SKM-1 (cell line): Measurements from ENCODE around the gene PLEKHJ1.
"Not testable (repeated sequence)": the region's sequence is repeated elsewhere in the genome, so short reads cannot be mapped to it uniquely, and the experiment has no call there.

ENCODE experiments used
- DNase-seq: peaks from one replicate; lab custom pipeline; 2025; ENCODE audit not compliant: unreplicated experiment; lab: John Stamatoyannopoulos, UW

PLEKHJ1 gene, protein sequence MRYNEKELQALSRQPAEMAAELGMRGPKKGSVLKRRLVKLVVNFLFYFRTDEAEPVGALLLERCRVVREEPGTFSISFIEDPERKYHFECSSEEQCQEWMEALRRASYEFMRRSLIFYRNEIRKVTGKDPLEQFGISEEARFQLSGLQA

GRCh38 chr19:2236314-2237050 is at the start of gene PLEKHJ1, which contains the start of gene SF3A2:
PLEKHJ1 (minus strand) TSS chr19:2236329; CDS start chr19:2236248, 81 bp downstream.
SF3A2 (plus strand) TSS chr19:2236824; CDS start chr19:2243419, 6,595 bp downstream.
- peak; percentile 94 for DNase-seq

GRCh38 chr19:2283835-2284507 is 47.8 kb upstream of the PLEKHJ1 start:
- no peak for DNase-seq

- DNase-seq, result no peak
Measured at GRCh38 chr19:2282862-2283237, 46.7 kb upstream of the PLEKHJ1 start.

GRCh38 chr19:2282062-2282861 is 46.1 kb upstream of the PLEKHJ1 start, which contains the start of gene PEAK3:
PEAK3 (minus strand) TSS chr19:2282175; CDS start chr19:2280931, 1,244 bp downstream.
- DNase-seq, result no peak

DNA sequence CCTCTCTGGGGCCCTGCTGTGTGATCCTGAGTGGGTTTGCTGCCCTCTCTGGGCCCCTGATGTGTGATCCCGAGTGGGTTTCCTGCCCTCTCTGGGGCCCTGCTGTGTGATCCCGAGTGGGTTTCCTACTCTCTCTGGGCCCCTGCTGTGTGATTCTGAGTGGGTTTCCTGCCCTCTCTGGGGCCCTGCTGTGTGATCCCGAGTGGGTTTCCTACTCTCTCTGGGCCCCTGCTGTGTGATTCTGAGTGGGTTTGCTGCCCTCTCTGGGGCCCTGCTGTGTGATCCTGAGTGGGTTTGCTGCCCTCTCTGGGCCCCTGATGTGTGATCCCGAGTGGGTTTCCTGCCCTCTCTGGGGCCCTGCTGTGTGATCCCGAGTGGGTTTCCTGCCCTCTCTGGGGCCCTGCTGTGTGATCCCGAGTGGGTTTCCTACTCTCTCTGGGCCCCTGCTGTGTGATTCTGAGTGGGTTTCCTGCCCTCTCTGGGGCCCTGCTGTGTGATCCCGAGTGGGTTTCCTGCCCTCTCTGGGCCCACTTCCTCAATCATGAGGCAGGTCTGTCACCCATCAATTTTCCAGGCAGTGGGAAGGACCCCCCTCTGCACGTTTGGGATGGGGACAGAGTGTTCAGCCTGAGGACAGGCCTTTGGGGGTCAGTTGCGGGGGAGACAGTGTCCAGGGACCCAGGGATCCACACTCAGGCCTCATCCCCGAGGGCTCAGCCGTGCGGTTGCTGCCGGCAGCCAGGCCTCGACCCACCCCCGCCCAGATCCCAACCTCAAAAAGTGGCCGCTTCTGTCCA is 45.3 kb upstream of the PLEKHJ1 start:
- not testable (repeated sequence) for DNase-seq

DNA sequence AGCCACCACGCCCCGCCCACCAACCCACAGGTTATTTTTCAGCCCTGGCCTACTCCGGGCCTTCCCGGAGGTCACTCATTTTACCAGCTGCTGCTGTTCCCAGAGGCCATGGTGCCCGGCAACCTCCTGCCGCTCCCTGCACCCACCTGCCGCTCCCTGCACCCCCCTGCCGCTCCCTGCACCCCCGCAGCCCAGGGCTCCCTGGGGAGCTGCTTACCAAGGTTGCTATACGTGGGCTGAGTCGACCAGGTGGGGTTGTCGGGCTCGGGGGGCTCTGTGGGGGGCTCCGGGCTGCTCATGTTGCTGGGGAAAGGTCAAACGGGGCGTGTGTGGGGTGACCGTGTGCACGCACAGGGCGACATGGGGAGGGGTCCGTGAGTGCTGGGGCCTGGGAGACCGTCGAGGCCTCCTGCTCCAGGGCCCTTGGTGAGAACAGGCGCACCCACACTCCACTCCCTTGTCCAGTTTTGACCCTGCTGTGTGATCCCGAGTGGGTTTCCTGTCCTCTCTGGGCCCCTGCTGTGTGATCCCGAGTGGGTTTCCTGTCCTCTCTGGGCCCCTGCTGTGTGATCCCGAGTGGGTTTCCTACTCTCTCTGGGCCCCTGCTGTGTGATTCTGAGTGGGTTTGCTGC is 44.6 kb upstream of the PLEKHJ1 start:
- no peak for DNase-seq

GRCh38 chr19:2278459-2279158 is 42.5 kb upstream of the PLEKHJ1 start:
- no peak for DNase-seq

DNA sequence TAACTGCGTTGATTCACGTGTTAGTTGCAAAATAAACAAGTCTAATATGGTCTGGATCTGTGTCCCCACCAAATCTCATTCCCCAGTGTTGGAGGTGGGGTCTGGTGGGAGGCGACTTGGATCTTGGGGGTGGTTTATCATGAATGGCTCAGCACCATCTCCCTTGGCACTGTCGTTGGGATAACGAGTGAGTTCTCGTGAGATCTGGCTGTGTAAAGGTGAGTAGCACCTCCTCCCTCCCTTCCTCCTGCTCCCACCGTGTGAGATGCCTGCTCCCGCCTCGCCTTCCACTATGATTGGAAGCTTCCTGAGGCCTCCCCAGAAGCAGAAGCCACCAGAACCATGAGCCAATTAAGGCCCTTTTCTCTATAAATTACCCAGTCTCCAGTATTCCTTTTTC is 41.0 kb upstream of the PLEKHJ1 start:
- no peak for DNase-seq

DNA sequence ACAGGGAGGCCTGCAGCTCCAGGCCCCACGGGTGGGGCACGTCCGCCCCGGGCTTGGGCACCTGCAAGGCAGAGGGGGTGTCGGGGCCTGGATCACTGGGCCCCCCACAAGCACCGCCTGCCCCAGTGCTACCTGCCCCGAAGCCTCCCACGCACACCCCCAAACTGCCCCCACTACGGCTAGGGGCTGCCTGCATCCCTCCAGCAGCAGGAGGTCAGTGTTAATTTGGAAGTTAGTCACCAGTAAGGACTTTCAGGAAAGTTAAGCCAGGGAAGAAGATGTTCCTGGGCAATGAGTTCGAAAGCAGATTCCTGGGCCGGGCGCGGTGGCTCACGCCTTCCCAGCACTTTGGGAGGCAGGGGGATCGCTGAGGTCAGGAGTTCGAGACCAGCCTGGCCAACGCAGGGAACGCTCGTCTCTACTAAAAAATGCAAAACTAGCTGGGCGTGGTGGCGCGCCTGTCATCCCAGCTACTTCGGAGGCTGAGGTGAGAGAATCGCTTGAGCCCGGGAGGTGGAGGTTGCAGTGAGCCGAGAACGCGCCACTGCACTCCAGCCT is 40.4 kb upstream of the PLEKHJ1 start:
- no peak for DNase-seq

GRCh38 chr19:2275588-2276428 is 39.7 kb upstream of the PLEKHJ1 start:
- no peak for DNase-seq

DNA sequence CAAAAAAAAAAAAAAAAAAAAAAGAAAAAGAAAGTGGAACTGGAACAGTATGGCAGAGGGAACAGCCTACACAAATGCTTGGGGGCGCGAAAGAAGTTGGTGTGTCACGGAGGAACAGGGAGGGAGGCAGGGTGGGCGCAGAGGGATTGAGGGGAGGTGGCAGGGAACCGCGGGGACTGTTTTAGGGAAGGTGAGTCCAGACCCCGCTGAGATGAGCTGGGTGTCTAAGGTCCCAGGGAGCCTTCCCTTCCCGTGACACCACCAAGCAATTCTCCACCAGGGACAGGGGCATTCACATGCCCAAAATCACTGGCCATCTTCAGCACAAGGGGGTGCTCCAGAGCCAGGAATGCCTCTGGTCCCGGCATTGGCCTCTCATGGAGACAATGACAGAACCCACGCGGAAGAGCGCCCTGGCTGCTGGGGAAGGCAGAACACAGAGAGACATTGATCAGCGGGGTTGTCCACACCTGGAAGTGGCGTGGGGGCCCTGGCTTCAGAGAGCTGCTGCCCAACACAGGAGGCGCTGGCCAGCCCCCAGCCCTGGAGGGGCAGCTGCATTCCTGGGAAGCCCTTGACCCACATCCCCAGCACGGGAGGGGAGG is 38.9 kb upstream of the PLEKHJ1 start:
- DNase-seq, result no peak

GRCh38 chr19:2274185-2274711 is 38.1 kb upstream of the PLEKHJ1 start:
- no peak for DNase-seq

DNA sequence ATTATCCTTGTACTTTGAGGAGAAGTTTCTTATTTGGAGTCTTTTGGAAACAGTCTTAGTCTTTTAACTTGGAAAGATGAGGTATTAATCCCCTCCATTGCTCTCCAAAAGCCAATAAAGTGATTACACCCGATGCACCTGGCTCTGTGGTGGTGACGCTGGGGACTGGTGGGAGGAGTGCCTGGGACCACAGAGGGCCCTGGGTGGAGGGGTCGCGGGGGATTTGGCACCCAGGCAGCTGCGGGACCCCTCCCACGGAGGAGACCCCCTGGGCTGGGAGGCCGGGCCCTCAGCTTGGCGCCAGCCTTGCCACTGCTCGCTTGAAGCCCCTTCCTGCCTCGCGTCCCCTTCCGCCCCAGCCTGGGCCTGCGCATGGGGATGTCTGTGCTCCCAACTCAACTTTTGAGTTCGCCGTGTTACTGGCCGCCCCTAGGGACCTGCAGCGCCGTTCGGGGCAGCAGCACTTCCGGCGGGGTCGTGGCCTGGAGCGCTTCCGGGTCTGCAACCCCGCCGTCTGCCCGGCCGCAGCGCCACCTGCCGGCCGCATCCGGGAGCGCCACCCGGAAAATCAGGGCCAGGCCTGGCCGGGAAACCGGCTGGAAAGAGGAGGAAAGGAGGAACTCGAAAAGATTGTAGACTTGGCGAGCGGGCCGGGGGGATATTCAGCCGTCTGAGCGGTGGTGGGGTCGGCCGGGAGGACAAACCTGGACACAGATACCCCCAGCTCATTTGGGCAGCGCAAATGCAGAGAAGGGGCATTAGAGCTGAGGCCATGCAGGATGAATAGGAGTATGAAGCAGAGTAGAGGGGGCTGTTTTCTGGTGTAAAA is 37.4 kb upstream of the PLEKHJ1 start:
- peak; percentile 62 for DNase-seq

- DNase-seq, result no peak
Measured at GRCh38 chr19:2271234-2272103, 35.3 kb upstream of the PLEKHJ1 start.

- peak; percentile 98 for DNase-seq
Measured at GRCh38 chr19:2270423-2271233, 34.5 kb upstream of the PLEKHJ1 start.
